GM19043 (cell line): Measurements from ENCODE around the gene TRERF1.
"Not testable (repeated sequence)": the region's sequence is repeated elsewhere in the genome, so short reads cannot be mapped to it uniquely, and the experiment has no call there.

Experiments
- ATAC-seq: cut with Tn5 transposase; IDR thresholded peaks from one replicate; pipeline ENCODE4 v1.9.1; 2021; ENCODE audit warnings: low read depth; ENCODE audit not compliant: unreplicated experiment

TRERF1 gene

DNA sequence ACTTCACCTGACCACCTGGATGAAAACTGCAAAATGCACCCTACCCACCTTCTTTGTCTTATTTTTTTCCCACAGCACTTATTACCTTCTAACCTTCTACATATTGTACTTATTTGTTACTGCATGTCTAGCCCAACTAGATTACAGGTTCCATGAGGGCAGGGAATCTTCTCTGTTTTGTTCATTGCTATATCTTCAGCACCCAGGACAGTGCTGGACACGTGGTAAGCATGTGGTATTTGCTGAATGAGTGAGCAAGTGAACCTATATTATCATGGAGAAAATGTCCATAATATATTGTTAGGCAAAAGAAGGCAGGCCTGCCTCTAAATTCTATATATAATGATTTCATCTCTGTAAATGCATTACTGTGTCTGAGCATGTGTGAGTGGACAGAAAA, 107.0 kb downstream of the TRERF1 start:
- no peak for ATAC-seq

DNA sequence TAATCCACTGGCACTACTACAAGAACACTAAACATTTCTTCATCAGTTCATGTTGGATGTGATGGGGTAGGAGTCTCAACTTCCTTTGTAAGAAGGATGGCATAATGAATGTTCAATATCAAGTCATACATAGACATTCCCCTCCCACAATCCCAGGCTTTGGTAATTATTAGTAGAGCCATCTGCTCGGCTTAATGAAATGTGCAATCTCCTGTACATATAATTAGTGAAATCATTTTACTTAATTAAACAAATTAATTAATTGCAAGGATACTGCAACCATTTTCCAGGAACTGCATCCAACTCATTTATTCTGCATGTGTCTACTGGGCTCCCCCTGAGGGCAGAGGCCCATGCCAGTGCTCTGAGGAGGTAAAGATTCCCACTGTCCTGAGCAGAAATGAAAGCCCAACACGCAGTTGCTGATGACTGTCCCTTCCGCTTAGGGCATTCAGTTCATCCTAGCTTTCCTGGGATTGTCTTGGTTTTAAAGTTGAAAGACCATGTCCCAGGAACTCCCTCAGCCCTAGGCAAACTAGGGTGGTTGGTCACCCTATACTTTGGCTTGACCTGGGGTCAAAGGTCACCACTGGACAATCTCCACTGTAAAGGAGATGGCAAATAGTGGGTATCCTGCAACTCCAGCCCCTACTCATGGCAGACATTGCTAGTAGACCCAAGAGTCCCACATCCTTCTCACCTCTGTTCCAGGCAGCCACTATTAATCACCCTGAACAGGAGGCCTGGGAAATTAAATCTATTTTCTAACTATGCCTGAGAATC, 109.8 kb downstream of the TRERF1 start:
- no peak for ATAC-seq

DNA sequence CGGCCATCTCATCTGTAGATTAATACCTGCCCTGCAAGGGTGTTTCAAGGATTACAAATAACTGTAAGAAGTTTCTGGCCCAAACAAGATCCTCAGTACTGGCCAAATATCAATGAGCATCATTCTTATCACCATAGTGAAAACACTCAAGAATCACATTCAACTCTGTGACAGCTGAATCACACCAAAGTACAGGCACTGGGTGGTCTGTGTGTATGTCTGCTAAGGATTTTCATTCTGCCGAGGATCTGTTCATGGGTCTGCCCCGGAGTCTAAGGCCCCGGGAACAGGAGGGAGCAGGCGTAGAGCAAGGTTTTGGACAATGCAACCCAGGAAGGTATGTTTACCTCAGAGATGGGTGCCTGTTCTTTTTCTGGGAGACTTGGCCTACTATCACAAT, 110.5 kb downstream of the TRERF1 start:
- no peak for ATAC-seq

DNA sequence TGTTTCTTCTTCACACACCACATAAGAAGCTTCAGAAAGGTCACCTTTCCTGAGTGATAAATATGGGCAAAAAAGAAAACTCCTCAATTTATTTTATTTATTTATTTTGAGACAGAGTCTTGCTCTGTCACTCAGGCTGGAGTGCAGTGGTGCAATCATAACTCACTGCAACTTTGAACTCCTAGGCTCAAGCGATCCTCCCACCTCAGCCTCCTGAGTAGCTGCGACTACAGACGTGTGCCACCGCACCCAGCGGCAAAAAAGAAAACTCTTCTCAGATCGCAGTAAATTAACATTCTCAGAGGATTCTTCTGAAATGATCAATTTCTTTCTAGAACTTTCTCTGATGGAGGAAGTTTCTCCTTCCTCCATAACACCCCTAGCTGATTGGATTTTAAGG, 111.2 kb downstream of the TRERF1 start:
- ATAC-seq, result no peak

DNA sequence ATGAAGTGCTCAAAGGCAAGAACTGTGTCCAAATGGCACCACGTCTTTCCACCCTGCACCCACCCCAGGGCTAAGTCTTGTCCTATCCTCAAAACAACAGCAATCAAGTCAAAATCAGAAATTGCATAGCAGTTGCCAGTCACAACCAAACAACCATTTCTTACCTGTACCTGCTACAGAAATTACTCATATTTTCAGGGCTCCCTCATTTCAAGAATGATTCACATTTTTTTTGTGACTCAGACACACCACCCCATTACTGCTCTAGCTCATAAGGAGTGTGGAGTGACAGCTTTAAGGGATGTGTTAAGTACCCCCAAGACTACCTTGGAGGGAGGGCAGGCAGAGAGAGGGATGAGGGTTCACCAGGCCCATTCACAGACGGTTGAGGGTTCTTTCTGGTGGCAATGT, 111.7 kb downstream of the TRERF1 start:
- no peak for ATAC-seq

DNA sequence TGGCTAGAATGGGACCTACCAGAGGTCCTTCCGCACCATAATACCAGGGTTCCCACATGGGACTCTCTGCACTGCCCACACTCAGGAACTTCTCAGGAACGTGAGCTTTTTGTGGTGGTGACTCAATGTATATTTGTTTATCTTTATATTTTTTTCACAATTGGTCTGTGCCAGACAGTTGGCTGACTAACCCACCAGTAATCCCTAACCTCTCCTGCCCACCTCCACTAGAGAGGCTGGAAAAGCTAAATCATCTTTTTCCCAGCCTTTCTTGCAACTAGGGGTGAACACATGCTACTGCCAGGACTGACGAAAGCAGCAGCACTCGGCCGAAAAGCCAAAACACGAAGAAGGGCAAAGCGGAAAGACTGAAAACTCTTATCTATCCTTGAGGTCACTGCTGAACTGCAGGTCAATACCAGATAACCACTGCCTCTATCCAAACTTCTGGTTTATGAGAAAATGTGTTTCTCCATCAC, 112.9 kb downstream of the TRERF1 start:
- ATAC-seq, result no peak

DNA sequence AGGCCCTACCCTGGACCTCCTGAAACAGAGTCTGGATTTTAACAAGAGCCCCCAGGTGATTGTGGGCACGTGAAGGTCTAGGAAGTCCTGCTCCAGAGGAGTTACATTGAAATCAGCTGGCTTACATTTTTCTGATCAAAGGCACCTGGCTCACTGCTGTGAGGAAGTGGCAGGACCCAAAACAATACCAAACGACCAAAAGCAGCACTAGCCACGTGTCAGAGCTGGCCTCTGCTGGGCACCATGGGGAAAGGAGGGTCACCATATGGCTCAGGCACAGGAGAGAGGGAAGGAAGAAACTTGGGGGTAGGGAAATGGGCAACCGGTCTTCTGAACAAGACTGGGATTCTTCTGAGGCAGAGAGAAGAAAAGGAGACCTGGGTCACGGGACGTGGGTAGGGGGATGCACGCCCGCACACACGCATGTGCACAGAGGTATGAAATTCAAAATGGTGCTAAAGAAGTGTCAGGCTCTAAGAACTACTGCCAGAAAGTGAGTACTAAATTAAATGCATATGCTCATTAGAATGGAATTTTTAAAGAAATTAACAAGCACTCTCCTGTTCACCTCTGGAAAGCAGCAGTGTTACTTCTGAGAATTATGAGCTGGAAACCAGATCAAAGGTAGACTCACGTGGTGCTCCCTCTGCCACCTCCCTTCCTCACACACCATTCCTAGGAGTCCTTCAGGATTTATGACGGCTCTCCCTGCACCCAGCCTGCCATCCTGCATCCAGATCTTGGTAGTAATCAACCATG, 113.6 kb downstream of the TRERF1 start:
- ATAC-seq, result no peak

DNA sequence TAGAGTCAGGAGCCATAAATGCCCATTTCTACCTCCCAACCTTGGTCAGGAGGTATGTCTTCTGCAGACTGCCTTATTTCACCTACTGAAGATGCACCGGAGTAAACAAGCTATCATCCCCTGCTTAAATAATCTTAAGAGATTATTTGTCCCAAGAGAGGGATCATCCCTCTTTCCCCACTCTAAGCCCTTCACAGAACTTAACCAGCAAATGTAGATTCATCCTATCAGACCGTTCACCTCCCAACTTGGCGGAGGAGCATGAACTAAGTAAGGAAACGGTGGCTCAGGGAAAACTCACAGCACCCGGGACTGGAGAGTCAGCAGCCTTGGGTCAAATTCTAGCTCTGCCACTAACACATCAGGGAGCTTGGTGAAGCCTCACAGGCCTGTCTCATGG, 115.3 kb downstream of the TRERF1 start:
- ATAC-seq, result no peak

DNA sequence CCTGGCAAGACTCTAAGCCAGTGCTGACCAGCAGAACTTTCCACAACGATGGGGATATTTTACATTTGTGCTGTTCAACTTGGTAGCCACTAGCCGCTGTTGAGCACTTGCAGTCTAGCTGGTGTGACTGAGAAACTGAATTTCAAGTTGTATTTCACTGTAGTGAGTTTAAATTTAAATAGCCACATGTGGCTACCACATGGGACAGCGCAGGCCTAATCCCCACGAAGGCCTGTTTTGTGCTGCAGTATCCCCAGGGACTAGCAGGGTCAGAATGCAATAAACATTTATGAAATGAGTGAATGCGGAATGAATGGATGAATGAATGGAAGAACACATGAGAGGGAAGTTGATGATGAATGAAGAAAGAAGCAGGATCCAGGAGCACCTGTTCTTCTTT, 115.8 kb downstream of the TRERF1 start:
- ATAC-seq, result no peak

DNA sequence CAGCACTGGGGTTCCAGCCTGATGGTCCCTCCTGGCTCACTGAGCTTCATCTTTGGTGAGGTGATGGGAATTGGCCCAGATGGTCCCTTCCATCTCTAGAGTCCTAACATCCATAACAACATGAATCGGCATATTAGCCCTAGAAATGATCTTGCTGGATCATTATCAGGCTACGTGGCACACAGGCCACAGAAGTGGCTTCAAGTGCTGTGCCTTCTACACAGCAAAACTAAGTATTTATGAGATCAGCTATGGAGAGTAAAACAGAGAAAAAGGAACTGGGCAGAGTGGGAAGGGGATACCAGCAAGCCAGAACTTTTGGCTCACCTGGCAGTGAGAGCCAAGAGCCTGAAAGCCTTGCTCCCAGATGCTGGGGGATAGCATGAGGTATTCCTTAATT, 116.9 kb downstream of the TRERF1 start:
- no peak for ATAC-seq

DNA sequence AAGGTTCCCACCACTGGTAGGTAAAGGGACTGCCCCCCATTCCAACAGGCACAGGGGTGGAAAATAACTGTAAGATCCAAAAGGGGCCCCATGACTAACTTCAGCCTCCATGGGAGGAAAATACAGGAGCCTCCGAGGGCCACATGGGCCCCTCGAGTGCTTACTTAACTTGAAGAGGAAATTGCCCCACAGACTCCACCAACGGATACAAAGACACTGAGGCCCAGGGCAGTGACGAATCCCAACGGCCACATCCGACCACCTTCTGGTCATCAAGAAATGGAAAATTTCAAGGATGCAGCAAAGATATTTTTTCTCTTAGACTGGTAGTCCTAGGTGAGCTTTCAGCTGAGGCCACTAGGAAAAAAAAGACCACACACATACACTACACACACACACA, 118.1 kb downstream of the TRERF1 start:
- no peak for ATAC-seq

DNA sequence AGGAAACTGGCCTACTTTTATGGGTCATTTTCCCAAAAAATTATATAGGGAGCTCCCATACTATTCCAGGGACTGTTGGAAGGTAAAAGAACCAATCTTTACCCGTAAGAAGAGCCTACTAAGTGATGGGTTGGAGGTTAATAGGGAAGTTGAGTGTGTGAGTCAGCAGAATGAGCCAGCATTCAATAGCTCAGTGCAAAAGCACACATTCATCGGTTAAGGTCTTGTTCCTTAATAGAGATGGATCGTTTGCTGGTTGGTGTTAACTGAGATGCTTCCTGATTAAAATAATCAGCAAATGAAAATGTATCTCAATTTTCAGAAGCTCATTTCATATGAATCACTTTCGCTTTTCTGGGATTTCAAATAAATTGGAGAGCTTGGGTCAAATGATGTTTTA, 118.8 kb downstream of the TRERF1 start:
- ATAC-seq, result no peak

DNA sequence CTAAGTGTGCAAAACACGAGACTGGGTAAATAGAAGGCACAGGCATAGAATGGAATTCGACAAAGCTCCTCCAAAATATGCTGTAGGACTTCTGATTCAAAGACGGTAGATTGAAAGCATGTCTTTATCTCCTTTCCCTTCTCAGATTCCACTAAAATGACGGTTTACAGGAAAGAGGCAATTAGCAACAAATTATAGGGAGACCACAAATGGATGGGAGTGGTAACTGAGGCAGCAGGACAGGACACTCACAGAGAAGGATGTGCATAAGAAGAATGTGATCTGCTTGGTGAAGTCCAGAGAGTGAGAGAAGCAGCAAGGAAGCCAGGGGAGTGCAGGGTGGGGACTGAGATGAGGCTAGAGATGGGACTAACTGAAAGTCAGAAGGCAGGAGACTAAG, 120.7 kb downstream of the TRERF1 start:
- ATAC-seq, result no peak

DNA sequence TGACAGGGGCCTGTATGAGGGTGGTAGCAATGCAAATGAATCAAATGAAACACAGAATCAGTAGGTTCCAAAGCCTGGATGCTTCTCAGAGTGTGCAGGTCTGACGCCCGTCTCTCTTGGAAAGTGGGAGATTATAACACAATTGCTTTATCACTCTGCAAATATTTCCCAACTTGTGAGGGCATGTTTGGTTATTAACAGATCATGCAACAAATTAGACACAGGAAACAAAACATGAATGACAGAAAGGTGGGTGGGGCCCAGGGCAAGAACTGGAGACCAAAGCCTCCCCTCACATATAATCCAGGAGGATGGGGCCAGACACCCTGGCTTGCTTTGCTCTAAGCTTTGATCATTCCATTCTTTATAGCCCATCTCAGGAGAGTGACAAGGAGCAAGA, 125.5 kb downstream of the TRERF1 start:
- ATAC-seq, result no peak

DNA sequence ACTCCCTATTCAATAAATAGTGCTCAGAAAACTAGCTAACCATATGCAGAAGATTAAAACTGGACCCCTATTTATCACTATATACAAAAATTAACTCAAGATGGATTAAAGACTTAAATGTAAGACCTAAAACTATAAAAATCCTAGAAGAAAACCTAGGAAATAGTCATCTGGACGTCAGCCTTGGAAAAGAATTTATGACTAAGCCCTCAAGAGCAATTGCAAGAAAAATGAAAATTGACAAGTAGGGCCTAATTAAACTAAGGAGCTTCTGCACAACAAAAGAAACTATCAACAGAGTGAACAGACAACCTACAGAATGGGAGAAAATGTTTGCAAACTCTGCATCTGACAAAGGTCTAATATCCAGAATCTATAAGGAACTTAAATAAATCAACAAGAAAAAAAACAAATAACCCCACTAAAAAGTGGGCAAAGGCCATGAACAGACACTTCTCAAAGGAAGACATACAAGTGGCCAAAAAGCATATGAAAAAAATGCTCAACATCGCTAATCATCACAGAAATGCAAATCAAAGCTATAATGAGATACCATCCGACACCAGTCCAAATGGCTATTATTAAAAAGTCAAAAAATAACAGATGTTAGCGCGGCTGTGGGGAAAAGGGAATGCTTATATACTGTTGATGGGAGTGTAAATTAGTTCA, 126.9 kb downstream of the TRERF1 start:
- ATAC-seq, result not testable (repeated sequence)

DNA sequence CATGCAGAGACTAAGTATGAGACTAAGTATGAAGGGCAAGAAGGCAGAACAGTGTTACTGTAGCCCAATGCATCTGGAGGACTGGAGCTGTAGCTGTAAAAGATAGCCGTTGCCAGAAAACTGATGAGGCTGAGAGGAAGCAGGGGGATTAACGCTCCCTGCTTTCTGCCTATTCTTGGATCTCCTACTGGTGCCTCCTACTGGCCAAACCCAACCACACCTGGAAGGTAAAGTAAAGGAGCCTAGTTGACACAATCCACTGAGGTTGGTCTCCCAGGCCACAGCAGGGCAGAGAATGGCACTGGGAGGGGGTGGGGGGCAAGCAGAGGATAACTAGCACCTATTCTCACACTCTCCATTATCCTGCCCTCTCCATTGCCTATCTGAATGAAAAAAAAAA, 129.1 kb downstream of the TRERF1 start:
- no peak for ATAC-seq

DNA sequence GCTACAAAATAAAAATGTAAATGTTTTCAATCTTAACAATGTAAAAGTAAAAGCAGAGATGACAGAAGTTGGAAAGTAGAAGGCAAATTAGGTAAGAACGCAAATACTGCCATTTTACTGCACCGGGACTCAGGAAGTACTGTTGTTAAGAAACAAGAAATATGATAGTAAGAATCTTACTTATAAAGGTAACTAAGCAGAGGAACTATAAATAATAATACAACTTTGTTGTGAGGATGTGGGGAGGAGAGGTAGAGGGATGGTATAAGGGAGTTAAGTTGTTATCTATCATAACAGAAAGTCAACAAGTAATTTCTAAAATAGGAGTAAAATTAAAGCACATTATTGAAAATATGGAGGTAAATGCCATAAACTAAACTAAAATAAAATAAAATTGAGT, 129.8 kb downstream of the TRERF1 start:
- ATAC-seq, result no peak

DNA sequence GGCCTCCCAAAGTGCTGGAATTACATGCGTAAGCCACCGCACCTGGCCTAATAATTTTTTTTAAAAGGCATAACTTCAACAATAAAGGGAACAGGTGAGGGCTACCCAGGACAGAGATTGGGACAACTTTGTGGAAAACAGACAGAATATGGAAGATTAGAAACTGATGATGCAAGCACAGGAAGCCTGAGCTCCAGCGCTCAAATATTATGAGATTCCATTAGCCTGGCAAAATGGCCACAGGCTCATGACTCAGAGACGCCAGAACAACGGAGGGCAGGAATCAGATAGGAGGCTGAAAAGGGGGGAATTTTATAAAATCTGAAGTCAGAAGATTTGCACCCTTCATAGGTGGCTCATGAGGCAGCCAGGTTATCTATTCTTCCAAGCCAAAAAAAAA, 131.0 kb downstream of the TRERF1 start:
- ATAC-seq, result no peak

DNA sequence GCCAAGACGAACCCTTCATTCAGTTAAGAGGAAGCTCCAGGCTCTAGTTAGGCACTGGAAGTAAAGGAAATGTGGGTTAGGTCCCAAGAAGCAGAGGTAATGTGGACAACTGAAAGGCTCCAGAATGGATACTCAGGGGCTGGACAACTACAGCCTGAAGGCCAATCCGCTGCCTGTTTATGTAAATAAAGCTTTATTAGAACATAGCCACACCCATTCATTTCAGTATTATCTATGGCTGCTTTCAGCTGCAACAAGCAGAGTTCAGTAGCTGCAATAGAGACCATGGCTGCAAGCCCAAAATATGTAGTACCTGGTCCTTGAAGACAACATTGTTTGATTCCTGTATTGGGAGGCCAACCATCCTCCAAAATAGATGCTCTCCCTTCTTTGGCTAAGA, 133.2 kb downstream of the TRERF1 start:
- ATAC-seq, result no peak

DNA sequence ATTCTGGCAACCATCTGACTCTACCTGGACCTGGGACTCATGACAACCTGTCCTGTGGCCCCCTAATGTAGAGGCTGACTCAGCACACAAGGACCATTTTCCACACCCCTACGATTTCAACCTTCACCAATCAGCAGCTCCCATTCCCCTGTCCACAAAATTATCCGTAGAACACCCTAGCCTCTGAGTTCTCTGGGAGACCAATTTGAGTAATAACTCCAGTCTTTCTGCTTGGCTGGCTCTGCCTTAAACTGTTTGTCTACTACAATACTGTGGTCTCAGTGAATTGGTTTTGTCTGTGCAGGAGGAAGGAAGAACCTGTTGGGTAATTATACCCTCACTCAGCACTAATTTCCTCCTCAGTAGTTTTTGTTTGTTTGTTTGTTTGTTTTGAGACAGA, 134.7 kb downstream of the TRERF1 start:
- ATAC-seq, result no peak
